ENCODE measurements around the gene CFB.

DNA sequence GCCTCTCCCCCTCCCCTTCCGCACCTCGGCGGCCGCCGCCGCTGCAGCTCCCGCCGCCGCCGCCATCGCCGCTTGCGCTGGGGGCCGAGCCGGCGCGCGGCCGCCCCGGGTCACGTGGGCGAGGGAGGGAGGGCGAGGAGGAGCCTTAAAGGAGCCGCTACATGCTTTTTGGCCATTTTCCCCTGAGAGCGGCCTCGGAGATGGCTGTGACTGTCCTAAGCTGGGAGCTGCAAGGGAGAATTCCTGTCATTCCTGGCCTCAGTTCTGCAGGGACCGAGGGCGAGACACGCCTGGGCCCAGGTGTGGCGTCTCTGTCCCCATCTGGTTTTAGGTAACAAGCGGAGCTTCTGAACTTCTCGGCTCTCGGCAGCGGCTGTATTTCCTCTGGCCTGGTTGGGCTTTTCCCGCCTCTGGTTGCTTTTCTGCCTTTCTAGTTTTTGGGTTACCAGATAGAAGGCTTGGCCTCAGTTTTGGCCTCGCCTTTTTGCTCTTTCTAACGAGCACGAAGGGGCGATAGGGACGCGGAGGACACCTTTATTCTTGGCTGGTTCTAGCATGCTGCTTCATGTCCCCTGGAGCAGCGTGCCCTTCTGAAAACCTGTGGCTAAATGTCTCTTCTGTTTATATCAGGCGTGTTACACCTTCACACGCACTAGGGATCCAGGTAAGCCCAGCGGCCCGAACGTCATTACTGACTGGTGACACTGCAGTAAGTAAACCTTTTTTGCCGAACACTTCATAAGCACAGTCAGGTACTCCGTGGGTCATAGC, 48.1 kb upstream of the CFB start, which contains the start of gene EHMT2:
- TF ChIP-seq RAD21 (IDR thresholded peaks at IDR 0.05; ENCODE audit: low read depth), result no peak
- TF ChIP-seq NFIC (IDR thresholded peaks at IDR 0.05), result no peak
- peak; percentile 96 for TF ChIP-seq USF1 (IDR thresholded peaks at IDR 0.05)
- TF ChIP-seq FOXM1 (IDR thresholded peaks at IDR 0.05; ENCODE audit: borderline replicate concordance, low read depth), result no peak
- peak; percentile 67 for TF ChIP-seq TAF1 (IDR thresholded peaks at IDR 0.05; ENCODE audit: low read depth)
- TF ChIP-seq REST (IDR thresholded peaks at IDR 0.05; ENCODE audit: low read depth), result no peak
- peak; percentile 78 for TF ChIP-seq YY1 (IDR thresholded peaks at IDR 0.05; ENCODE audit: low read depth)
- TF ChIP-seq MAX (IDR thresholded peaks at IDR 0.05), result peak; percentile 64
- TF ChIP-seq CREB1 (IDR thresholded peaks at IDR 0.05; ENCODE audit: low read depth), result no peak
- no peak for TF ChIP-seq EGR1 (IDR thresholded peaks at IDR 0.05)
